SK-N-SH (cell line): Measurements from ENCODE around the gene TMEM259. TPM values are rescaled to one million over a fixed set of nuclear protein-coding genes. Genes with fewer than 3 reads are reported as not detected.

Experiments
- CTCF ChIA-PET: fragments of 300-600, 350-600 bp; formaldehyde crosslinking; extraction: SDS; loops from one replicate; lab custom pipeline; 2021; lab: Yijun Ruan, JAX
- POLR2A ChIA-PET: fragments of 350-600 bp; sonication (Branson Sonifier 250); formaldehyde crosslinking; extraction: SDS; loops from one replicate; lab custom pipeline; 2020; ENCODE audit warnings: antibody characterized with exemption, inconsistent platforms; lab: Yijun Ruan, JAX
- DNase-seq: peaks from one replicate; pipeline ENCODE4 v3.0.0; 2012
- H2AFZ ChIP-seq: fragments of 200-600 bp; sonication (generic); 2 replicates; pipeline ENCODE4 v1.8.1; 2016; ENCODE audit warnings: antibody characterized with exemption, mild to moderate bottlenecking, low read depth
- H3F3A ChIP-seq: fragments of 200-600 bp; sonication (generic); replicated peaks from 2 replicates; pipeline ENCODE3; 2016; ENCODE audit warnings: antibody characterized with exemption, mild to moderate bottlenecking; ENCODE audit not compliant: insufficient read depth
- H3K27ac ChIP-seq, 2 experiments: fragments of 200-500 bp in 1 of 2; fragments of 200-600 bp in 1 of 2; sonication (Bioruptor generic) in 1 of 2; sonication (generic), shearing (Covaris generic) in 1 of 2; 2 replicates each; pipeline versions ENCODE4 v1.5.1 to v1.6.1; 2014 to 2016; ENCODE audit warnings: low read depth in 2 of 2, inconsistent platforms in 1 of 2, low read length in 1 of 2, mild to moderate bottlenecking in 1 of 2, mixed read lengths in 1 of 2
- H3K27me3 ChIP-seq: fragments of 200-600 bp; sonication (generic), shearing (Covaris generic); 2 replicates; pipeline ENCODE4 v1.6.1; 2016; ENCODE audit warnings: mixed run types; ENCODE audit not compliant: insufficient read depth
- H3K36me3 ChIP-seq, 2 experiments: fragments of 200-500 bp in 1 of 2; fragments of 200-600 bp in 1 of 2; sonication (Bioruptor generic) in 1 of 2; sonication (generic) in 1 of 2; replicated peaks in 1 of 2; 2 replicates each; pipeline versions ENCODE3 to v1.5.1; 2014 to 2016; ENCODE audit warnings: low read length in 1 of 2, mild to moderate bottlenecking in 1 of 2; ENCODE audit not compliant: insufficient read depth in 2 of 2, control insufficient read depth in 1 of 2
- H3K4me1 ChIP-seq, 2 experiments: fragments of 200-500 bp in 1 of 2; fragments of 200-600 bp in 1 of 2; sonication (Bioruptor generic) in 1 of 2; sonication (generic), shearing (Covaris generic) in 1 of 2; 2 replicates each; pipeline versions ENCODE4 v1.5.1 to v1.6.1; 2014 to 2016; ENCODE audit warnings: low read depth in 1 of 2, low read length in 1 of 2, mixed run types in 1 of 2; ENCODE audit not compliant: insufficient read depth in 2 of 2, control insufficient read depth in 1 of 2
- H3K4me2 ChIP-seq: fragments of 200-600 bp; sonication (generic), shearing (Covaris generic); 2 replicates; pipeline ENCODE4 v1.6.1; 2017; ENCODE audit warnings: mixed run types
- H3K4me3 ChIP-seq, 2 experiments: fragments of 200-500 bp in 1 of 2; fragments of 200-600 bp in 1 of 2; sonication (Bioruptor generic) in 1 of 2; sonication (generic), shearing (Covaris generic) in 1 of 2; 2 replicates each; pipeline versions ENCODE4 v1.5.1 to v1.8.1; 2014 to 2016; ENCODE audit warnings: low read depth in 2 of 2, inconsistent platforms in 1 of 2, low read length in 1 of 2, mild to moderate bottlenecking in 1 of 2, mixed read lengths in 1 of 2, moderate library complexity in 1 of 2
- H3K79me2 ChIP-seq: fragments of 200-600 bp; sonication (generic); 2 replicates; pipeline ENCODE4 v1.8.1; 2017; ENCODE audit warnings: mild to moderate bottlenecking; ENCODE audit not compliant: insufficient read depth
- H3K9ac ChIP-seq: fragments of 200-600 bp; sonication (generic); 2 replicates; pipeline ENCODE4 v1.6.1; 2017; ENCODE audit warnings: mixed run types
- H3K9me2 ChIP-seq: fragments of 200-600 bp; sonication (generic); 2 replicates; pipeline ENCODE4 v1.6.1; 2017; ENCODE audit warnings: mixed run types
- H3K9me3 ChIP-seq: fragments of 200-600 bp; sonication (generic); 2 replicates; pipeline ENCODE4 v1.6.1; 2017; ENCODE audit warnings: mixed run types, mild to moderate bottlenecking, moderate library complexity
- H4K20me1 ChIP-seq: fragments of 200-600 bp; sonication (generic); 2 replicates; pipeline ENCODE4 v1.6.1; 2017; ENCODE audit warnings: mild to moderate bottlenecking, mixed run types; ENCODE audit not compliant: insufficient read depth
- ELF1 ChIP-seq: IDR thresholded peaks from 2 replicates; pipeline ENCODE4 v1.4.0; 2012
- EP300 ChIP-seq, 2 experiments: IDR thresholded peaks; 2 replicates each; pipeline versions ENCODE4 v1.4.0 to v1.6.1; 2012; ENCODE audit warnings: borderline replicate concordance in 1 of 2, low read depth in 1 of 2, low read length in 1 of 2
- EZH2phosphoT487 ChIP-seq: fragments of 200-600 bp; sonication (generic); IDR thresholded peaks from 2 replicates; pipeline ENCODE4 v1.6.1; 2017; ENCODE audit warnings: low read depth, mixed run types, mild to moderate bottlenecking, antibody characterized with exemption, moderate library complexity, borderline replicate concordance
- FOXJ3 ChIP-seq: sonication (generic); formaldehyde crosslinking; IDR thresholded peaks from 2 replicates; pipeline ENCODE4 v1.5.1; 2020; ENCODE audit warnings: mild to moderate bottlenecking, missing genetic modification reagents
- FOXM1 ChIP-seq: IDR thresholded peaks from 2 replicates; pipeline ENCODE4 v1.4.0; 2012; ENCODE audit warnings: low read depth, mild to moderate bottlenecking
- GABPA ChIP-seq: IDR thresholded peaks from 2 replicates; pipeline ENCODE4 v1.4.0; 2012; ENCODE audit warnings: low read depth, mild to moderate bottlenecking
- JUND ChIP-seq: IDR thresholded peaks from 2 replicates; pipeline ENCODE4 v1.4.0; 2012
- NFIC ChIP-seq: IDR thresholded peaks from 2 replicates; pipeline ENCODE4 v1.4.0; 2012; ENCODE audit warnings: borderline replicate concordance
- RAD21 ChIP-seq: IDR thresholded peaks from 2 replicates; pipeline ENCODE4 v1.6.1; 2012; ENCODE audit warnings: mild to moderate bottlenecking, low read length
- RCOR1 ChIP-seq: fragments of 150-350 bp; IDR thresholded peaks from 2 replicates; pipeline ENCODE4 v1.6.1; 2017; ENCODE audit warnings: antibody characterized with exemption, low read length
- RFX5 ChIP-seq: IDR thresholded peaks from 2 replicates; pipeline ENCODE4 v1.6.1; 2012; ENCODE audit warnings: mild to moderate bottlenecking, improper control_type of control experiment, low read length
- RXRA ChIP-seq: IDR thresholded peaks from 2 replicates; pipeline ENCODE4 v1.4.0; 2012; ENCODE audit warnings: low read depth, mild to moderate bottlenecking, borderline replicate concordance
- TAF1 ChIP-seq: IDR thresholded peaks from 2 replicates; pipeline ENCODE4 v1.6.1; 2012; ENCODE audit warnings: low read depth, mild to moderate bottlenecking, low read length, moderate library complexity, borderline replicate concordance
- TCF12 ChIP-seq: IDR thresholded peaks from 2 replicates; pipeline ENCODE4 v1.4.0; 2012
- USF1 ChIP-seq: IDR thresholded peaks from 2 replicates; pipeline ENCODE4 v1.4.0; 2012; ENCODE audit warnings: low read depth, borderline replicate concordance
- WGBS: methylation state at CpG from one replicate; pipeline ENCODE4 v1.1.6; 2017; ENCODE audit warnings: low lambda C conversion rate; 5-methylcytosine and 5-hydroxymethylcytosine counted together
- polyA plus RNA-seq, 3 experiments: library from polyadenylated mRNA; depleted of rRNA; stranded (reverse); fragments of >200 nt; gene quantifications; 2 replicates each; pipeline ENCODE4 v1.2.3, GENCODE V29; 2012
- TF ChIP-seq, protein P1 (sequence below): fragments of 150-350 bp; IDR thresholded peaks from 2 replicates; pipeline ENCODE4 v1.6.1; 2016; ENCODE audit warnings: mild to moderate bottlenecking, low read depth, low read length
- TF ChIP-seq, protein P2 (sequence below): IDR thresholded peaks from 2 replicates; pipeline ENCODE4 v1.6.1; 2012; ENCODE audit warnings: mild to moderate bottlenecking, low read depth, low read length, moderate library complexity

Gene TMEM259
- polyA plus RNA-seq, 1 of the 3 experiments (the other 2 are of a cell fraction) = 138 TPM

GRCh38 chr19:977058-977464, 43.9 kb downstream of the TMEM259 start:
- H3K27ac ChIP-seq = no peak overlapping the region; a peak in 1 of 4 replicates
- POLR2A ChIA-PET = interaction anchor here (0.6 kb wide), 1 partner anchor 19 kb away, joined by 3 read pairs; no protein-coding TSS in a partner anchor
- H3K4me3 ChIP-seq = no peak overlapping the region
- CTCF ChIA-PET = interaction anchor here (1.2 to 2.5 kb wide), 2 partner anchors 54 to 114 kb away, joined by 3 to 6 read pairs; no protein-coding TSS in a partner anchor
- peaks cover 3 to 5% of the 10 kb centered on the region in 2 experiments for H3K36me3 ChIP-seq
- H3K9me3 ChIP-seq = no peaks in the 10 kb centered on the region
- H3F3A ChIP-seq = peaks cover 7% of the 10 kb centered on the region
- no peaks in the 10 kb centered on the region for H3K9me2 ChIP-seq
- no peak overlapping the region for H3K9ac ChIP-seq
- H4K20me1 ChIP-seq = no peaks in the 10 kb centered on the region
- no peaks in the 10 kb centered on the region for H3K79me2 ChIP-seq
- 98% methylated on average over 7 of the region's 24 CpGs for WGBS
- TF ChIP-seq FOXM1 = no peak
- no peak for TF ChIP-seq EP300 (IDR thresholded peaks at IDR 0.05; ENCODE audit: borderline replicate concordance in 1 of 2, low read depth in 1 of 2, low read length in 1 of 2)
- TF ChIP-seq EZH2phosphoT487 = no peak
- TF ChIP-seq TCF12 = no peak
- TF ChIP-seq USF1 = no peak
- no peak for TF ChIP-seq GABPA
- no peak for TF ChIP-seq NFIC
- TF ChIP-seq JUND = no peak
- TF ChIP-seq RXRA = no peak
- no peak for TF ChIP-seq RAD21
- TF ChIP-seq RCOR1 = no peak
- no peak for TF ChIP-seq ELF1
- no peak for TF ChIP-seq RFX5
- TF ChIP-seq FOXJ3 (CRISPR knock-in tag) = no peak
- TF ChIP-seq, protein P1, sequence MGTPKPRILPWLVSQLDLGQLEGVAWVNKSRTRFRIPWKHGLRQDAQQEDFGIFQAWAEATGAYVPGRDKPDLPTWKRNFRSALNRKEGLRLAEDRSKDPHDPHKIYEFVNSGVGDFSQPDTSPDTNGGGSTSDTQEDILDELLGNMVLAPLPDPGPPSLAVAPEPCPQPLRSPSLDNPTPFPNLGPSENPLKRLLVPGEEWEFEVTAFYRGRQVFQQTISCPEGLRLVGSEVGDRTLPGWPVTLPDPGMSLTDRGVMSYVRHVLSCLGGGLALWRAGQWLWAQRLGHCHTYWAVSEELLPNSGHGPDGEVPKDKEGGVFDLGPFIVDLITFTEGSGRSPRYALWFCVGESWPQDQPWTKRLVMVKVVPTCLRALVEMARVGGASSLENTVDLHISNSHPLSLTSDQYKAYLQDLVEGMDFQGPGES = no peak
- no peak for TF ChIP-seq TAF1
- TF ChIP-seq, protein P2, sequence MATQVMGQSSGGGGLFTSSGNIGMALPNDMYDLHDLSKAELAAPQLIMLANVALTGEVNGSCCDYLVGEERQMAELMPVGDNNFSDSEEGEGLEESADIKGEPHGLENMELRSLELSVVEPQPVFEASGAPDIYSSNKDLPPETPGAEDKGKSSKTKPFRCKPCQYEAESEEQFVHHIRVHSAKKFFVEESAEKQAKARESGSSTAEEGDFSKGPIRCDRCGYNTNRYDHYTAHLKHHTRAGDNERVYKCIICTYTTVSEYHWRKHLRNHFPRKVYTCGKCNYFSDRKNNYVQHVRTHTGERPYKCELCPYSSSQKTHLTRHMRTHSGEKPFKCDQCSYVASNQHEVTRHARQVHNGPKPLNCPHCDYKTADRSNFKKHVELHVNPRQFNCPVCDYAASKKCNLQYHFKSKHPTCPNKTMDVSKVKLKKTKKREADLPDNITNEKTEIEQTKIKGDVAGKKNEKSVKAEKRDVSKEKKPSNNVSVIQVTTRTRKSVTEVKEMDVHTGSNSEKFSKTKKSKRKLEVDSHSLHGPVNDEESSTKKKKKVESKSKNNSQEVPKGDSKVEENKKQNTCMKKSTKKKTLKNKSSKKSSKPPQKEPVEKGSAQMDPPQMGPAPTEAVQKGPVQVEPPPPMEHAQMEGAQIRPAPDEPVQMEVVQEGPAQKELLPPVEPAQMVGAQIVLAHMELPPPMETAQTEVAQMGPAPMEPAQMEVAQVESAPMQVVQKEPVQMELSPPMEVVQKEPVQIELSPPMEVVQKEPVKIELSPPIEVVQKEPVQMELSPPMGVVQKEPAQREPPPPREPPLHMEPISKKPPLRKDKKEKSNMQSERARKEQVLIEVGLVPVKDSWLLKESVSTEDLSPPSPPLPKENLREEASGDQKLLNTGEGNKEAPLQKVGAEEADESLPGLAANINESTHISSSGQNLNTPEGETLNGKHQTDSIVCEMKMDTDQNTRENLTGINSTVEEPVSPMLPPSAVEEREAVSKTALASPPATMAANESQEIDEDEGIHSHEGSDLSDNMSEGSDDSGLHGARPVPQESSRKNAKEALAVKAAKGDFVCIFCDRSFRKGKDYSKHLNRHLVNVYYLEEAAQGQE = no peak
- H3K4me2 ChIP-seq = no peak overlapping the region
- no peak overlapping the region for H2AFZ ChIP-seq
- DNase-seq = no peak
- peaks cover 0 to 4% of the 10 kb centered on the region in 2 experiments; a peak in 1 of 4 replicates for H3K4me1 ChIP-seq
- no peaks in the 10 kb centered on the region for H3K27me3 ChIP-seq
